ENCODE results near the gene ADRM1.

The ADRM1 gene

GRCh38 chr20:62280303-62280702, 22.5 kb upstream of the ADRM1 start:
- DNase-seq (ENCODE audit: low read depth, low spot score), result no peak

- no peak for DNase-seq (ENCODE audit: low read depth, low spot score)
These were observed 21.4 kb upstream of the ADRM1 start for GRCh38 chr20:62281161-62281933.

GRCh38 chr20:62282103-62282502, 20.7 kb upstream of the ADRM1 start:
- DNase-seq (ENCODE audit: low read depth, low spot score), result no peak

GRCh38 chr20:62282877-62283503, 19.8 kb upstream of the ADRM1 start:
- no peak for DNase-seq (ENCODE audit: low read depth, low spot score)

- DNase-seq (ENCODE audit: low read depth, low spot score), result no peak
These were observed 18.3 kb upstream of the ADRM1 start for GRCh38 chr20:62284448-62284847.

DNA sequence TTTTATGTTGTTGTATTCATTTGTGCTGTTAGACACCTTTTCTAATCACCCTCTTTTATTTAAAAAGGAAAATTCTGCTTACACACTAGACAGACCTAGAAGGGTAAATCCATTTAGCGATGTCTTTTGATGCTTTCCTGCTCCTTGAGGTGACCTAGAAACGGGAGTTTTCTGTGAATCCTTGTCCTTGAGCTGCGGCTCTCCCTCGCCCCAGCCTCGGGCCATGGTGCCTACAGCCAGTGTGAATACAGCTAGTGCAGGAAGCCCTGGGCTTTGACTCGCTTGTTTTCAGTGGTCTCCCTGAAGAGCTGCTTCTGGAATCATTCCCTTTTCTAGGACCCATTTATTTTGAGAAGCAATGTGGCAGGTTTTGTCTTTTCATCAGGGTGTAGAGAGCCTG, 17.6 kb upstream of the ADRM1 start:
- DNase-seq (ENCODE audit: low read depth, low spot score), result no peak

DNA sequence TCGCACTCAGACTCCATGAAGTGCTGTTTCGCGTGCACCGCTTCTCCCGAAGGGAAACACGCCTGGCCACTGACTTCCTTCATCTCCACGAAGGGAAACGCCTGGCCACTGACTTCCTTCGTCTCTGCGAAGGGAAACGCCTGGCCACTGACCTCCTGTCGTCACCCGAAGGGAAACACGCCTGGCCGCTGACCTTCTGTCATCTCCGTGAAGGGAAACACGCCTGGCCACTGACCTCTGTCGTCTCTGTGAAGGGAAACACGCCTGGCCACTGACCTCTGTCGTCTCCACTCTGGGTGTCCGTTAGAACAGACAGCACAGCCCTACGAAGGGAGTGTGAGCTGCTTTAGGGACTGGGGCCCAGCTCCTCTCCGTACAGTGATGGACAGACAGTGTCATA, 17.1 kb upstream of the ADRM1 start:
- DNase-seq (ENCODE audit: low read depth, low spot score), result no peak

GRCh38 chr20:62286493-62287064, 16.2 kb upstream of the ADRM1 start:
- no peak for DNase-seq (ENCODE audit: low read depth, low spot score)

GRCh38 chr20:62287129-62287528, 15.7 kb upstream of the ADRM1 start:
- no peak for DNase-seq (ENCODE audit: low read depth, low spot score)

DNA sequence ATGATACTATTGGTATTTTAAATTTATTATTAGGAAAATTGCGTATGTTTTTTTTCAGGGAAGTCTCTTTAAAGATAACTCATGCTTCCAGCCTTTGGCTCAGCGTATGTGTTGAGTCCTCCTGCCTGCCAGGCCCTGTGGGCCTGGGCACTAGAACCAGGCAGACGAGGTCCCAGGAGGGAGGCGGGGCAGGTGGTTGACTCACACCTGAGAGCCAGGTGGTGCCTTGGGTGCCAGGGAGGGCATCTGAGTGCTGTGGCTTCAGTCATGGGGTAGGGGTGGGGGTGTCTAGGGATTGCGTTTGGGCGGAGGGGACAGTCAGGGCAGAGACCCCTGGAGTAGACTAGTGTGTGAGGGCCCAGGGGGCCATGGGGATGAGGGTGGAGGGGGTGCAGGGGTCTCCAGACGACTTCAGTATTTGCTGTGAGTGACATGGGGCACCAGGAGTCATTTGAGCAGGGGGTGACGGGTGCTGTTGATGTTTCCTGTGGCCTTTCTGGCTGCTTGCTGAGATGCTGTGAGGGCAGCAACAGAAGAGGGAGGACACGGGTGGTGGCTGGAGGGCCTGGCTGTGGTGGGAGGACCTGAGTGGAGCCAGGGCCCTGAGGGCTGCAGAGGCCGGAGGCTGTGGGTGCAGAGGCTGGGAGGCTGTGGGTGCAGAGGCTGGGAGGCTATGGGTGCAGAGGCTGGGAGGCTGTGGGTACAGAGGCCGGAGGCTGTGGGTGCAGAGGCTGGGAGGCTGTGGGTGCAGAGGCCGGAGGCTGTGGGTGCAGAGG, 14.8 kb upstream of the ADRM1 start:
- DNase-seq (ENCODE audit: low read depth, low spot score), result no peak

DNA sequence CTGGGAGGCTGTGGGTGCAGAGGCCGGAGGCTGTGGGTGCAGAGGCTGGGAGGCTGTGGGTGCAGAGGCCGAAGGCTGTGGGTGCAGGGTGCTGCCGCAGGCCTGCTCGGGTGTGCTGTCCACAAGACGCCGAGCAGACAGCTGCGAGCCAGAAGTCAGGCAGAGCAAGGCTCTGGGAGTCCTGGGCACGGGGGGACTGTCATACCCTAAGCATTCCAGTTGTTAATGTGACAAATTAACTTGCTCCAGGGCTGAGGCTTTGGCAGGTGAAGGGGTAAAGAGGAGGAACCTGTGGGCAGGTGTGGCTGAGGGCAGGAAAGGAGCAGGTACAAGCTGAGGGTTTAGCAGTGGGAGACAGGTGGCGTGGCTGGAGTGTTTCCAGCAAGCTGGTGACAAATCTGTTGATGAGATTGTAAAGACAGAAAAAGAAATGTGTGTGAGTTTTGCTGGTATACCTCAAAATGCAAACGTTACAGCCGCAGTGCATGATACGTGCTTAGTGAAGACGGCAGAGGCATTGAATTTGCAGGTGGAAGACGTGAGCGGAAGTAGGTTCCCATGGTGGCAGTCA, 14.2 kb upstream of the ADRM1 start:
- no peak for DNase-seq (ENCODE audit: low read depth, low spot score)

GRCh38 chr20:62289131-62289530, 13.7 kb upstream of the ADRM1 start:
- DNase-seq (ENCODE audit: low read depth, low spot score), result no peak

GRCh38 chr20:62289898-62290297, 12.9 kb upstream of the ADRM1 start:
- no peak for DNase-seq (ENCODE audit: low read depth, low spot score)

- no peak for DNase-seq (ENCODE audit: low read depth, low spot score)
These were observed 11.3 kb upstream of the ADRM1 start for GRCh38 chr20:62291251-62292066.

- no peak for DNase-seq (ENCODE audit: low read depth, low spot score)
These were observed 10.7 kb upstream of the ADRM1 start for GRCh38 chr20:62292108-62292507.

- DNase-seq (ENCODE audit: low read depth, low spot score), result no peak
These were observed 9.5 kb upstream of the ADRM1 start for GRCh38 chr20:62293111-62293784.

DNA sequence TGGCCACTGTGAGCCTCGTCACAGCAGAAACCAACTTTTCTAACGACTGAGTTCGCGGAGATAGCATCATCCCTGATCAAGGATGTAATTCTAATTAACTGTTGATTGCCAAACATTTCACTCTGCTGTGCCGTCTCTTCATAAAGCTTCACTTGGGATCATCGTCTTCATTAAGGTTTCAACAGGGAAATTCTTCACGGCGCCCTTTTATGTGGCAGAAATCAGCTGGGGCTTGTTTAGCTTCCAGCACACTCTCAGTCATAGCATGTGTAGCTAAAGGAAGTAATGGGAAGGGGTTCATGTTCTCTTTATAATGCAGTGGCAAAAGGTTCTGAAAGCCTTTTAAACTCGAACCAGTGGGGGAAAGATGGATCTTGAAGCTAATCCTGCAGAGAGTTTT, 8.9 kb upstream of the ADRM1 start:
- DNase-seq (ENCODE audit: low read depth, low spot score), result no peak

- DNase-seq (ENCODE audit: low read depth, low spot score), result no peak
These were observed 8.3 kb upstream of the ADRM1 start for GRCh38 chr20:62294516-62294915.

- no peak for DNase-seq (ENCODE audit: low read depth, low spot score)
These were observed 5.9 kb upstream of the ADRM1 start for GRCh38 chr20:62296724-62297448.
